IMR-90 (cell line): ENCODE measurements around the gene TMEM221. TPM values are rescaled to one million over a fixed set of nuclear protein-coding genes. Genes with fewer than 3 reads are reported as not detected.

Experiments used
- ATAC-seq: fragments of 200-7000 bp; cut with Tn5 transposase; 2 replicates; pipeline ENCODE4 v1.9.1; 2020; ENCODE audit warnings: low read depth, mild to moderate bottlenecking, moderate library complexity
- BruUV-seq: library from RNA; stranded (reverse); fragments of 400-500 nt; replicated peaks from 2 replicates; lab custom pipeline; 2021; lab: Mats Ljungman, UMichigan
- CTCF ChIA-PET: fragments of 300-600 bp; formaldehyde crosslinking; extraction: SDS; loops from one replicate; lab custom pipeline; 2021; ENCODE audit warnings: antibody characterized with exemption; lab: Yijun Ruan, JAX
- POLR2A ChIA-PET: fragments of 300-600 bp; sonication (Branson Sonifier 250); formaldehyde crosslinking; loops from one replicate; lab custom pipeline; 2022; ENCODE audit warnings: antibody characterized with exemption; ENCODE audit not compliant: unreplicated experiment; lab: Charles Lee
- DNase-seq: peaks from one replicate; pipeline ENCODE4 v3.0.0; 2013
- H2AFZ ChIP-seq: replicated peaks from 2 replicates; pipeline ENCODE3; 2013; ENCODE audit warnings: low read length, mild to moderate bottlenecking; ENCODE audit not compliant: poor library complexity
- H2AK5ac ChIP-seq: 2 replicates; pipeline ENCODE4 v1.6.1; 2013; ENCODE audit warnings: low read depth, low read length, inconsistent platforms
- H2AK9ac ChIP-seq: replicated peaks from 2 replicates; pipeline ENCODE3; 2013; ENCODE audit warnings: mild to moderate bottlenecking, low read depth, low read length, moderate library complexity; ENCODE audit not compliant: poor library complexity
- H2BK120ac ChIP-seq: 2 replicates; pipeline ENCODE4 v1.6.1; 2013; ENCODE audit warnings: low read depth, low read length, inconsistent platforms
- H2BK15ac ChIP-seq: 3 replicates; pipeline ENCODE4 v1.6.1; 2013; ENCODE audit warnings: low read depth, low read length, inconsistent platforms
- H2BK20ac ChIP-seq: 2 replicates; pipeline ENCODE4 v1.6.1; 2013; ENCODE audit warnings: low read depth, mild to moderate bottlenecking, inconsistent platforms, low read length, moderate library complexity
- H2BK5ac ChIP-seq: 2 replicates; pipeline ENCODE4 v1.6.1; 2013; ENCODE audit warnings: mild to moderate bottlenecking, low read depth, low read length, inconsistent platforms; ENCODE audit not compliant: poor library complexity, severe bottlenecking
- H3K14ac ChIP-seq: replicated peaks from 2 replicates; pipeline ENCODE4 v1.6.1; 2013; ENCODE audit warnings: low read depth, low read length, inconsistent platforms
- H3K18ac ChIP-seq: 2 replicates; pipeline ENCODE4 v1.6.1; 2013; ENCODE audit warnings: low read depth, low read length, control low read depth
- H3K23ac ChIP-seq: 2 replicates; pipeline ENCODE4 v1.6.1; 2013; ENCODE audit warnings: low read depth, low read length, inconsistent platforms
- H3K27ac ChIP-seq: 2 replicates; pipeline ENCODE4 v1.5.1; 2013; ENCODE audit warnings: mild to moderate bottlenecking, control low read depth, low read length; ENCODE audit not compliant: insufficient read depth
- H3K27me3 ChIP-seq: 2 replicates; pipeline ENCODE4 v1.6.1; 2013; ENCODE audit warnings: low read length; ENCODE audit not compliant: control insufficient read depth, insufficient read depth
- H3K36me3 ChIP-seq: 2 replicates; pipeline ENCODE4 v1.6.1; 2013; ENCODE audit warnings: low read length, mixed read lengths; ENCODE audit not compliant: control insufficient read depth, insufficient read depth
- H3K4ac ChIP-seq: 2 replicates; pipeline ENCODE4 v1.6.1; 2013; ENCODE audit warnings: low read depth, low read length, inconsistent platforms
- H3K4me1 ChIP-seq: 2 replicates; pipeline ENCODE4 v1.6.1; 2013; ENCODE audit warnings: low read length, mixed read lengths; ENCODE audit not compliant: control insufficient read depth, insufficient read depth
- H3K4me2 ChIP-seq: 2 replicates; pipeline ENCODE4 v1.6.1; 2013; ENCODE audit warnings: low read depth, mild to moderate bottlenecking, control low read depth, low read length, moderate library complexity
- H3K4me3 ChIP-seq: 2 replicates; pipeline ENCODE4 v1.5.1; 2013; ENCODE audit warnings: low read depth, mild to moderate bottlenecking, control low read depth, low read length, moderate library complexity; ENCODE audit not compliant: insufficient read depth
- H3K56ac ChIP-seq: 2 replicates; pipeline ENCODE4 v1.6.1; 2013; ENCODE audit warnings: low read length, inconsistent platforms; ENCODE audit not compliant: insufficient read depth; ENCODE audit errors: extremely low read depth
- H3K79me1 ChIP-seq, 2 experiments: 2 replicates each; pipeline ENCODE4 v1.6.1; 2013; ENCODE audit warnings: low read length in 2 of 2, inconsistent platforms in 1 of 2, low read depth in 1 of 2
- H3K9ac ChIP-seq: 2 replicates; pipeline ENCODE4 v1.6.1; 2013; ENCODE audit warnings: low read depth, low read length, control low read depth
- H3K9me1 ChIP-seq: 2 replicates; pipeline ENCODE4 v1.6.1; 2013; ENCODE audit warnings: low read length, inconsistent platforms; ENCODE audit not compliant: insufficient read depth
- H3K9me3 ChIP-seq: 2 replicates; pipeline ENCODE4 v1.6.1; 2013; ENCODE audit warnings: low read length; ENCODE audit not compliant: control insufficient read depth, insufficient read depth
- H4K20me1 ChIP-seq: 2 replicates; pipeline ENCODE4 v1.6.1; 2013; ENCODE audit warnings: low read length, inconsistent platforms; ENCODE audit not compliant: insufficient read depth
- H4K5ac ChIP-seq: 2 replicates; pipeline ENCODE4 v1.6.1; 2013; ENCODE audit warnings: mild to moderate bottlenecking, low read depth, low read length, control low read depth
- H4K8ac ChIP-seq, 2 experiments: 2 replicates each; pipeline ENCODE4 v1.6.1; 2013; ENCODE audit warnings: low read depth in 2 of 2, low read length in 2 of 2, control low read depth in 1 of 2, inconsistent platforms in 1 of 2
- H4K91ac ChIP-seq: 2 replicates; pipeline ENCODE4 v1.6.1; 2013; ENCODE audit warnings: low read depth, low read length, inconsistent platforms; ENCODE audit not compliant: insufficient read depth
- CHD1 ChIP-seq: IDR thresholded peaks from 2 replicates; pipeline ENCODE4 v1.6.1; 2012; ENCODE audit warnings: low read depth, low read length, improper control_type of control experiment
- CTCF ChIP-seq: conservative IDR thresholded peaks from 2 replicates; pipeline ENCODE4 v1.5.1; 2012; ENCODE audit warnings: mild to moderate bottlenecking, low read depth, low read length, improper control_type of control experiment
- MAZ ChIP-seq: IDR thresholded peaks from 2 replicates; pipeline ENCODE4 v1.6.1; 2012; ENCODE audit warnings: low read depth, mild to moderate bottlenecking, low read length, improper control_type of control experiment, moderate library complexity, borderline replicate concordance
- MXI1 ChIP-seq: IDR thresholded peaks from 2 replicates; pipeline ENCODE4 v1.6.1; 2012; ENCODE audit warnings: low read depth, mild to moderate bottlenecking, low read length, moderate library complexity, borderline replicate concordance
- RAD21 ChIP-seq: IDR thresholded peaks from 2 replicates; pipeline ENCODE4 v1.6.1; 2012; ENCODE audit warnings: low read length, improper control_type of control experiment
- SMC3 ChIP-seq: fragments of 150-350 bp; IDR thresholded peaks from 2 replicates; pipeline ENCODE4 v1.6.1; 2016; ENCODE audit warnings: low read depth, mild to moderate bottlenecking, antibody characterized with exemption, low read length, moderate library complexity
- WGBS, 2 experiments: methylation state at CpG; one replicate each; pipeline versions ENCODE4 v1.1.5 to v1.1.7; 2013; ENCODE audit warnings: missing lambda C conversion rate in 2 of 2; ENCODE audit not compliant: insufficient read length in 1 of 2; ENCODE audit errors: extremely low coverage in 2 of 2; 5-methylcytosine and 5-hydroxymethylcytosine counted together
- dilution Hi-C: fragments of 300-500 bp; cut with HindIII; formaldehyde crosslinking; loops from one replicate; pipeline ENCODE4 v1.14.3; 2018; ENCODE audit warnings: low sequenced_read_pairs; ENCODE audit not compliant: unreplicated experiment
- in situ Hi-C: fragments of 300-500 bp; cut with MboI; formaldehyde crosslinking; loops from 3 replicates; pipeline ENCODE4 v1.14.3; 2019; ENCODE audit warnings: low sequenced_read_pairs, inconsistent platforms, mixed read lengths
- intact Hi-C: fragments of 100-400 bp; cut with micrococcal nuclease; formaldehyde crosslinking; loops from 2 replicates; pipeline ENCODE4 v1.10.0; 2022
- polyA plus RNA-seq, 3 experiments: library from polyadenylated mRNA; depleted of rRNA; stranded (reverse); fragments of >200 nt; gene quantifications; 2 replicates each; pipeline ENCODE4 v1.2.3, GENCODE V29; 2012; ENCODE audit warnings: low replicate concordance in 1 of 3
- total RNA-seq: library from RNA; depleted of rRNA; stranded (reverse); fragments of >200 nt; gene quantifications from 2 replicates; pipeline ENCODE4 v1.2.3, GENCODE V29; 2012

Gene TMEM221
- total and polyA plus RNA-seq, 2 of the 4 experiments (the other 2 are of a cell fraction) = 0.12 TPM; not detected in 1

DNA sequence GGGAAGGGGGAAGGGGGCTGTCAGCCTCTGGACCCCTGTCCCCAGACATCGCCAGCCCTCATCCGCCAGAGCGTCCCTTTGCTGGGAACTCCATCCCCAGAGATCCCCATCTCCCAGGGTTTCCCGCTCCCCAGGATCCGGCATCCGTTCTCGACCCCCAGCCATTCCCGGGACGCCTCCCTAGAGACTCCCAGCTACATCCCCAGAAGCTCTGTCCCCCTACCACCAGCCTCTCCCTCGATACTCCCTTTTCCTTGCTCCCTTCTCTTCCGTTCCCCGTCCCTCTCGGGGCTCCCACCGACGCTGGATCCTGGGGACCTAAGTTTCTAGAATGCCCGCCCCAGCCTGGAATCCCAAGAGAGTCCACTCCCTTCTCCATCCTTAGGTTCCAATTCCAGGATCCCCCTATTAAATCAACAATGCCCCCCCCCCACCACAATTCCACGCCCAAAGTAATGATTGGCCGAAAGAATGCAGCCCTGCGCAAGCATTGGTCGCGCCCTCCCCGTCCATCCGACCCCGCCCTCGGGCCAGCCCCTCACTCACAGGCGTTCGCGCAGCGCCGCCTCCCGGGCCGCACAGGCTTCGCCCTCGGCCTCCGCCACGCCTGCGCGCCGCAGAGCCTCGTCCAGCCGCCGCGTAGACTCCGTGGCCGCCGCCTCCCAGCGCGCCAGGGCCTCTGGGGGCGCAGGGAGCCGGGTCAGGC, 57.6 kb downstream of the TMEM221 start:
- H3K36me3 ChIP-seq = no peaks in the 10 kb centered on the region
- H4K5ac ChIP-seq = peak overlapping the region; percentile 3; the same call in 1 of the 2 replicates
- dilution Hi-C loops = no loop called here
- no peak overlapping the region for H2BK5ac ChIP-seq
- H2BK20ac ChIP-seq = no peak overlapping the region
- no peak overlapping the region for H3K18ac ChIP-seq
- ATAC-seq = peak; percentile 100
- no peak overlapping the region for H3K27ac ChIP-seq
- H3K9me1 ChIP-seq = no peaks in the 10 kb centered on the region
- H4K8ac ChIP-seq = peak overlapping the region; percentile 12 to 53; a peak in 2 of 4 replicates
- H3K14ac ChIP-seq = no peak overlapping the region; the same call in 1 of the 2 replicates
- H3K79me1 ChIP-seq = no peaks in the 10 kb centered on the region
- peak overlapping the region; percentile 23 for H2AK9ac ChIP-seq
- H2AK5ac ChIP-seq = no peak overlapping the region
- H2AFZ ChIP-seq = peak overlapping the region; percentile 97
- H4K91ac ChIP-seq = no peak overlapping the region
- CTCF ChIA-PET = no interaction called here
- DNase-seq = peak; percentile 87
- in situ Hi-C loops = no loop called here
- H4K20me1 ChIP-seq = no peaks in the 10 kb centered on the region
- H3K4me3 ChIP-seq = peak overlapping the region; percentile 51
- H2BK120ac ChIP-seq = no peak overlapping the region
- H3K27me3 ChIP-seq = peaks cover 3% of the 10 kb centered on the region
- no peak overlapping the region; the same call in 2 of the 3 replicates for H2BK15ac ChIP-seq
- H3K9me3 ChIP-seq = peaks cover 9% of the 10 kb centered on the region; the same call in 1 of the 2 replicates
- H3K9ac ChIP-seq = peak overlapping the region; percentile 6
- 1% methylated on average over 28 of the region's 50 CpGs; no CpG with 5 or more reads in 1 of the 2 experiments for WGBS, 2 experiments
- H3K56ac ChIP-seq = no peak overlapping the region
- POLR2A ChIA-PET = no interaction called here
- TF ChIP-seq CHD1 = no peak
- peak; percentile 36 for TF ChIP-seq SMC3
- TF ChIP-seq RAD21 = peak; percentile 61
- peak; percentile 87 for TF ChIP-seq CTCF
- peak; percentile 93; the same call in 1 of the 2 replicates for TF ChIP-seq MAZ
- TF ChIP-seq MXI1 = no peak; the same call in 1 of the 2 replicates
- H3K4me2 ChIP-seq = peak overlapping the region; percentile 73
- peak overlapping the region; percentile 28; the same call in 1 of the 2 replicates for H3K4ac ChIP-seq
- BruUV-seq = no TSS peak
- H3K4me1 ChIP-seq = peaks cover 2% of the 10 kb centered on the region; the same call in 1 of the 2 replicates
- intact Hi-C loops = loop anchor here (10.0 kb wide), 1 partner anchor 164 kb away; the partner anchor contains the start of gene COLGALT1
- H3K23ac ChIP-seq = no peak overlapping the region
